Activated naive CD8-positive, alpha-beta T cell treated with anti-CD3 and anti-CD28 coated beads, Interleukin-2, amount 50 U/mL, for 24 hours (primary cell): ENCODE results near the gene RFC2.
A peak's percentile ranks its signal among the peaks of the same experiment; 100 is the strongest.
"Not testable (repeated sequence)": the region's sequence is repeated elsewhere in the genome, so short reads cannot be mapped to it uniquely, and the experiment has no call there.

Experiments used
- ATAC-seq: fragments of 150-1000 bp; cut with Tn5 transposase; one replicate; pipeline ENCODE4 v1.10.0; 2021
- DNase-seq: peaks from one replicate; pipeline ENCODE4 v3.0.0; 2021
- H3K27ac Mint-ChIP-seq: one replicate; pipeline ENCODE4 v1.8.0; 2021; ENCODE audit warnings: mild to moderate bottlenecking, mixed read lengths
- H3K27me3 Mint-ChIP-seq: one replicate; pipeline ENCODE4 v1.8.0; 2021; ENCODE audit warnings: mixed read lengths
- H3K36me3 Mint-ChIP-seq: one replicate; pipeline ENCODE4 v1.8.0; 2021; ENCODE audit warnings: low read depth, mixed read lengths
- H3K4me1 Mint-ChIP-seq: one replicate; pipeline ENCODE4 v1.8.0; 2021; ENCODE audit warnings: mixed read lengths
- H3K4me3 Mint-ChIP-seq: one replicate; pipeline ENCODE4 v1.8.0; 2021; ENCODE audit warnings: mild to moderate bottlenecking, moderate library complexity, mixed read lengths
- H3K9me3 Mint-ChIP-seq: one replicate; pipeline ENCODE4 v1.8.0; 2021; ENCODE audit warnings: mixed read lengths

Gene RFC2

DNA sequence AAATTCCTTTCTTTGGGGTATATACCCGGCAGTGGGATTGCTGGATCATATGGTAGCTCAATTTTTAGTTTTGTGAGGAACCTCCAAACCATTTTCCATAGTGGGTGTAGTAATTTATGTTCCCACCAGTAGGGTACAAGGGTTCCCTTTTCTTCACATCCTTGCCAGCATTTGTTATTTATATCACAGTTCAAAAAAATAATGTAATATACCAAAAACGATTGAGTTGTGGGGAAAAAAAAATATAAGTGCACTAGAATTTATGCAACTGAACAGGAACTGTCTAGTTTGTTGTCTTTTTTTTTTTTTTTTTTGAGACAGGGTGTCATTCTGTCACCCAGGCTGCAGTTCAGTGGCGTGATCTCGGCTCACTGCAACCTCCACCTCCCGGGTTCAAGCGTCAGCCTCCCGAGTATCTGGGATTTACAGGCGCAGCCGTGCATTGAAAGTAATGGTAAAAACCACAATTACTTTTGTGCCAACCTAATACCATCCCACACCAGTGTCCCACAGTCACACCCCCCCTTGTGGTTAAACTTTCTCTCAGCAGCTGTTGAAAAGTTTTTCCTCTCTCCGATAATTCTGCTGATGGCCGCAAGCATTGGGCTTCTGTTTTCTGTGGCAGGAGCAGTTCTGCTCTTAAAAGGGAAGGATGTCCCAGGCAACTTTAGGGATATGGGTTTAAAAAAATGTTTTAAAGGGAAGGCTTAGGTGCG lies 51.2 kb downstream of the RFC2 start:
- peaks cover 17% of the 10 kb centered on the region for H3K4me1 Mint-ChIP-seq
- H3K9me3 Mint-ChIP-seq = no peaks in the 10 kb centered on the region
- H3K4me3 Mint-ChIP-seq = no peak overlapping the region
- no peaks in the 10 kb centered on the region for H3K27me3 Mint-ChIP-seq
- H3K36me3 Mint-ChIP-seq = no peaks in the 10 kb centered on the region
- no peak for ATAC-seq
- DNase-seq = no peak
- H3K27ac Mint-ChIP-seq = no peak overlapping the region

DNA sequence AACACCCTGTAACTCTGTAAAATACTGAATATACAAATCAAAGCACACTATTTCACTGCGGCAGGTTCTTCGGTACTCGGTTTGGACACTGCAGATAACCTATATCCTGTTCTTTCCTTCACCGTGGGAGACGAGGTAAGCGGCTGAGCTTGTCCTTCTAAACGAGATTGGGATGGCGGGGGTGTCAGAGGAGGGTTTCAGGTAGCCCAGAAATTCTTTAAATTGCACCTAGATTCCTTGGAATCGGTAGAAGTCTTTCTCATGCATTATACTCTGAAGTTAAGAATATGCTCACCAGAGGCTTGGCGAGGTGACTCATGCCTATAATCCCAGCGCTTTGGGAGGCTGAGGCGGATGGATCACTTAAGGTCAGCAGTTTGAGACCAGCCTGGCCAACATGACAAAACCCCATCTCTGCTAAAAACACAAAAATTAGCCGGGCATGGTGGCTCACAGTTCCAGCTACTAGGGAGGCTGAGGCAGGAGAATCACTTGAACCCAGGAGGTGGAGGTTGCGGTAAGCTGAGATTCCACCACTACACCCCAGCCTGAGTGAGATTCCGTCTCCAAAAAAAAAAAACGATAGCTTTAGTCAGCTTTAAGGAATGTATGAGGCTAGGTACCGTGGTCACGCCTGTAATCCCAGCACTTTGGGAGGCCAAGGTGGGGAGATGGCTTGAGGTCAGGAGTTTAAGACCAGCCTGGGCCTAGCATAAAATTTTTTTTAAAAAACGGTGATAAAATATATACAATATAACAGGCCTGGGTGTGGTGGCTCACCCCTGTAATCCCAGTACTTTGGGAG lies 54.4 kb downstream of the RFC2 start:
- Mint-ChIP-seq H3K27me3 (no peaks in the 10 kb centered on the region), H3K4me1 (peaks cover 23% of the 10 kb centered on the region), H3K27ac (peak overlapping the region; percentile 36), H3K4me3 (no peak overlapping the region), H3K9me3 (no peaks in the 10 kb centered on the region), H3K36me3 (peaks cover 16% of the 10 kb centered on the region)
- DNase-seq = no peak
- no peak for ATAC-seq

DNA sequence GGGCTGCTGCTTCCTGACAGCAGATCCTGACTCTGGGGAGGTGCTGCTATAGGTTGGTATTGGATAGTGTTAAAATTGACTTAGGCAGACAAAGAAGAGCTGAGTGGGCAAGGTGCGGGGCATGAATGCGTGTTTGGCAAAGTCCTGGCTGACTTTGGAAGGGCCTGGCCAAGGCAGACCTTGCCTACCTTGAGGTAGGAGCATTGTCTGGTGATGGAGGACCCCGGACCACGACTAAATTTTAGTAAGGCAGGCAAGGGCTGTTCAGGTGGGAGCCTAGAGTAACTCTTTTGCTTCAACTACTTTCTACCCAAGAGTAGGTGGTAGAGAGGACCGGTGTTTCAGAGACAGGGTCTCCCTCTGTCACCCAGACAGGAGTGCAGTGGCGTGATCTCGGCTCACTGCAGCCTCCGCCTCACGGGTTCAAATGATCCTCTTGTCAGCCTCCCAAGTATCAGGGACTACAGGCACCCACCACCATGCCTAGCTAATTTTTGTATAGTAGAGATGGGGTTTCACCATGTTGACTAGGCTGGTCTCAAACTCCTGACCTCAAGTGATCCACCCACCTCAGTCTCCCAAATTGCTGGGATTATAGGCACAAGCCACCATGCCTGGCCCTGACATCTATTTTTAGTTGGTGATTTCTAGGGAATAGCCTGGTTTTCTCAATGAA lies 56.6 kb downstream of the RFC2 start:
- ATAC-seq (no peak), DNase-seq (no peak)
- peak overlapping the region; percentile 20 for H3K27ac Mint-ChIP-seq
- H3K4me1 Mint-ChIP-seq = peaks cover 21% of the 10 kb centered on the region
- H3K36me3 Mint-ChIP-seq = peaks cover 36% of the 10 kb centered on the region
- no peaks in the 10 kb centered on the region for H3K27me3 Mint-ChIP-seq
- H3K4me3 Mint-ChIP-seq = no peak overlapping the region
- H3K9me3 Mint-ChIP-seq = no peaks in the 10 kb centered on the region

DNA sequence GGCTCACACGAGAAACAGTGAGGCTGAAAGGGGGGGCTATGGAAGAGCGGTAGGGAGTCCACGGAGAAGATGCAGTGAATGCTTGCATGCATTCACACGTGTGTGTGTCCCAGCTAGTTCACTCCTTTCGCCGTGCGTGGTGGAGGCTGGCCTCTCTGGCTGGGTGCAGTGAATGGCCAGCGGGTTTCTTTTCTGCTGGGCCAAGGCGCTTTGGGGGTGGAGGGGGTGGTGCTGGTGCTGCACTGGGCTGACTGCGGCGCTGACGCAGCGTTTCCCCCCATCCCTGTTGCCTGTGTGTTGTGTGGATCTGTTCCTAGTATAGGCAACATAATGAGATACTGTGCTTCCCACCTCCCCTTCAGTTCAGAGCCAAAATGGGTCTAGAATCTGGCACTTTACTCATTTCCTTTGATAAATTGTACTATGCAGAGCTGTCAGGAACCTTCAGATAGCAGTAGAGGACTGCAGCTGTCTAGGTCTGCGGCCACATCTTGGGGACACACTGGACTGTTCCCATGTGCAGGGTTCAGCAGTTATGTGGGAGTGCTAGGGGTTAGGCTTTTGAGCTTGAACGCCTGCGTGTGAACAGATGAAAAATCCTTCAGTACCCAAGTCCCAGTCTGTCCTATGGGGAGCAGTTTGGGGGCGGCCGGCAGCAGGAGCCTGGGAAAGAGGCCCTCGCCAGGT lies 58.1 kb downstream of the RFC2 start:
- not testable (repeated sequence) for H3K9me3 Mint-ChIP-seq, ATAC-seq, H3K4me3 Mint-ChIP-seq

DNA sequence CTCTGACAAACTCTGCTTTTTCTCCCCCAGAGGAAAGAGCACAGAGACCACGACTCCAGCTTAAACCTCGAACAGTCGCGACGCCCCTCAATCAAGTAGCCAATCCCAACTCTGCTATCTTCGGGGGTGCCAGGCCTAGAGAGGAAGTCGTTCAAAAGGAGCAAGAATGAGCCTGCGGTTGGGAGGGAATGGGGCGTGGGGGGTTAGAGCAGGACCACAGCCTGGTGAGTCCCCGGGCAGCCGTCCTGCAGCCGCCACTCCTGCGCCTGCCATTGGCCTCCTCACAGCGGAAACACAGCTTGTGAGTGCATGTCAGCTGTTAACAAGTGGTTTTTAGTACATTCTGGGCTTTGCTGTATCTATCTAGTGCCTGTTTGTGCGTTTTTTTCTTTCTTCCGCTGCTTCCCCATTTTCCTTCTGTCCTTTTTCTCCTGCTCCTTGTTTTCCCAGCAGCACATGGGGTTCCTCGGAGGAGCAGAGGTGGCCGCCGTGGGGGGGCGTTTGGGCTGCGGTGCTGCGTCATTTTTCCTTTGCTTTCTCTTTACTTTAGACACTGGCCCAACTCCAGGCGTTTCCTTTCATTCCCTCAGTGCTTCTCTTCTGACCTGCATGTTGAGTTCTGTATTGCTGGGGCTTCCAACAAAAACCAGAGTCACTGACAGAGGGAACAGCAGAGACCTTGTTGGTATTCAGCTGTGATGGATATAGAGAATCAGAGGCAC lies 58.9 kb downstream of the RFC2 start:
- H3K27me3 Mint-ChIP-seq = not testable (repeated sequence)

More for the DNA sequence above, 58.1 kb downstream of the RFC2 start:
- DNase-seq, H3K27me3 Mint-ChIP-seq, H3K27ac Mint-ChIP-seq: not testable (repeated sequence)
- peaks cover 45% of the 10 kb centered on the region for H3K36me3 Mint-ChIP-seq
- H3K4me1 Mint-ChIP-seq = peaks cover 19% of the 10 kb centered on the region

DNA sequence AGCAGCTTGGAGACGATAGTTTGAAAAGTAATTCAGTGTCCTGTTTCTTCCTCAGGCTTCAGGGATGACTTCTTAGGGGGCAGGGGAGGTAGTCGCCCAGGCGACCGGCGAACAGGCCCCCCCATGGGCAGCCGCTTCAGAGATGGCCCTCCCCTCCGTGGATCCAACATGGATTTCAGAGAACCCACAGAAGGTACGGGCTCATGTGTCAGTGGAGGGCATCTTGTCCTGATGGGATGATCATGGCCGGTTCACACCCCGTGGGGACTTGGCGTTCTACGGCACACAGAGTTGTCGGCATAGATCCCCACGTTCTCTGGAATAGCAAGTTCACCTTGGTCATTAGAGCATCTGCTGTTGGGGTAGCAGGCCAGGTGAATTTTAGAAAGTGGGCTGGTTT lies 59.5 kb downstream of the RFC2 start:
- Mint-ChIP-seq H3K27me3 (no peaks in the 10 kb centered on the region), H3K4me1 (peaks cover 19% of the 10 kb centered on the region), H3K4me3 (no peak overlapping the region), H3K27ac (peak overlapping the region; percentile 70), H3K9me3 (no peaks in the 10 kb centered on the region), H3K36me3 (peaks cover 55% of the 10 kb centered on the region)
- DNase-seq (no peak), ATAC-seq (no peak)

More for the DNA sequence above, 58.9 kb downstream of the RFC2 start:
- not testable (repeated sequence) for H3K4me3 Mint-ChIP-seq, DNase-seq, H3K9me3 Mint-ChIP-seq
- Mint-ChIP-seq H3K27ac (peak overlapping the region; percentile 70), H3K36me3 (peaks cover 49% of the 10 kb centered on the region), H3K4me1 (peaks cover 19% of the 10 kb centered on the region)
- ATAC-seq = peak; percentile 41

DNA sequence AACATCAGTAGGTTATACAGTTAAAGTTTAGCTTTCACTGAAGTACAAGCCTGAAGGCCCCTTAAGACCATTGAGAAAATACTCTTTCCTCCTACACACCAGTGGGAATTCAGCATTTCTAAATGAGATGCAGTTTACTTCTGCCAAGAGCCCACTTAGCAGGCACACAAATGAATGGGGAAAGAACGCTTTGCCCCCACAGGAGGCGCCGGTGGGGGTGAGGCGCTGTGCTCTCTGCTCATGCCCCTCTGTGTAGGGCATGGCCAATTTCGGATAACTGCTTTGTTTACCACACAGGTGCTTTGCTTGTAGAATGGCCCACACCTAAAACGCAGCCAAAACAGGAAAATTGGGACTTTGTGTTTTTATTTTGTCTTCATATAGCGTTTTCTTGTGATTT lies 60.3 kb downstream of the RFC2 start:
- Mint-ChIP-seq H3K4me1 (peaks cover 21% of the 10 kb centered on the region), H3K36me3 (peaks cover 60% of the 10 kb centered on the region), H3K27ac (no peak overlapping the region), H3K9me3 (no peaks in the 10 kb centered on the region), H3K27me3 (no peaks in the 10 kb centered on the region), H3K4me3 (no peak overlapping the region)
- no peak for DNase-seq
- no peak for ATAC-seq

DNA sequence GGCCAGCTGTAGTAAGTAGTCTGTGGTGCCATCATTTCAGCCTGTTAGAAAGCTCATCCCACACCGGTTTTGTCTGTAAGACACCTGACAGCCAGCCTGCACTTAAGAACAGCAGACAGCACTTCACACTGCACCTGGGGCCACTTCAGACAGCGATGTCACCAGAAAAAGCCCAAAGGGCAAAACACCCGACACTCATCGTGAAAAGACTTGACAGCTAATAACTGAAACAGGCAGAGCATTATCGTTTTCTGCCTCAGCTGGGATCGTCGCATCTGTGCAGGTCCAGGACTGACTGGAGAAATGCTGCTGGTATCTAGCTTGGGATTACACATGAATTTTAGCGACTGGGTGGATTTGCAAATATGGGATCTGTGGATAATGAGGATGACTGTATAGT lies 61.1 kb downstream of the RFC2 start:
- Mint-ChIP-seq H3K4me1 (peaks cover 21% of the 10 kb centered on the region), H3K27ac (no peak overlapping the region), H3K27me3 (no peaks in the 10 kb centered on the region), H3K9me3 (no peaks in the 10 kb centered on the region), H3K4me3 (no peak overlapping the region), H3K36me3 (peaks cover 69% of the 10 kb centered on the region)
- DNase-seq (no peak), ATAC-seq (no peak)

DNA sequence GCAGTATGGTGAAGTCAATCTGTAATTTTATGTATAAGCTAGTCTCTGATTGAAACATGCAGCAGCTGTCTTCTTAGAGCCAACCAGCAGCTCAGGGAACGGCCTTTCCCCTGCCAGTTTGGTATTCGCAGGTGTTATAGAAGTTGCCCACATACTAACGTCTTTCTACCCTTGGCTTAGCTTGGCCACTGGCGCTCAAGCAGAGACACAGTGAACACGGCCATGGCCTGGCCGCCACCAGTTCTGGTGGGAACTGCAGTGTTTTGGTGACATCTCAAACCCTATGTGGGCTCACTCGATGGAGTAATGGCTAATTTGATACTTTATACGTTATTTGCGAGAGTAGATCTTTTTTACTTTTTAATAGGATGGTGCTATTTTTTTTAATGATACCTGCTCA lies 63.0 kb downstream of the RFC2 start:
- Mint-ChIP-seq H3K4me1 (peaks cover 25% of the 10 kb centered on the region), H3K9me3 (no peaks in the 10 kb centered on the region), H3K4me3 (no peak overlapping the region), H3K27me3 (no peaks in the 10 kb centered on the region), H3K36me3 (peaks cover 75% of the 10 kb centered on the region), H3K27ac (no peak overlapping the region)
- DNase-seq (no peak), ATAC-seq (no peak)

DNA sequence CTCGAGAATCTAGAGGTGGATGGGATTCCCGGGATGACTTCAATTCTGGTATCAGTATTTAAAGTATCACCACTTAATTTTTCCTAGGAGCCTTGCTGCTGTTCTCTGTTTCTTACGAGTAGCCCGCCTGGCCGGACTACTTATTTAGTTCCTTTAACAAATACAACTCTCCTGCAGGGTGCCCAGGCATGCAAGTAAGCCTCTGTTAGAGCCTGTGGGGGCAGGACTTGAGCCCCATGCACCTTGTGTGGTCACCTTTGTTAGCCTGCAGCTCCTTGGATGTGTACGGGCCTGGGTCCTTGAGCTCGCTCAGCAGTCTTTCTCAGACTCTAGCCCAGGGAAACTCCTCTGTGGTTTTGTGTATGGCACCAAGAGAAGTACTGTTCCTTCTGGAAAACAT lies 63.9 kb downstream of the RFC2 start:
- H3K27ac Mint-ChIP-seq = no peak overlapping the region
- H3K4me1 Mint-ChIP-seq = peaks cover 29% of the 10 kb centered on the region
- DNase-seq = no peak
- no peaks in the 10 kb centered on the region for H3K27me3 Mint-ChIP-seq
- peaks cover 75% of the 10 kb centered on the region for H3K36me3 Mint-ChIP-seq
- no peak overlapping the region for H3K4me3 Mint-ChIP-seq
- no peaks in the 10 kb centered on the region for H3K9me3 Mint-ChIP-seq
- no peak for ATAC-seq

DNA sequence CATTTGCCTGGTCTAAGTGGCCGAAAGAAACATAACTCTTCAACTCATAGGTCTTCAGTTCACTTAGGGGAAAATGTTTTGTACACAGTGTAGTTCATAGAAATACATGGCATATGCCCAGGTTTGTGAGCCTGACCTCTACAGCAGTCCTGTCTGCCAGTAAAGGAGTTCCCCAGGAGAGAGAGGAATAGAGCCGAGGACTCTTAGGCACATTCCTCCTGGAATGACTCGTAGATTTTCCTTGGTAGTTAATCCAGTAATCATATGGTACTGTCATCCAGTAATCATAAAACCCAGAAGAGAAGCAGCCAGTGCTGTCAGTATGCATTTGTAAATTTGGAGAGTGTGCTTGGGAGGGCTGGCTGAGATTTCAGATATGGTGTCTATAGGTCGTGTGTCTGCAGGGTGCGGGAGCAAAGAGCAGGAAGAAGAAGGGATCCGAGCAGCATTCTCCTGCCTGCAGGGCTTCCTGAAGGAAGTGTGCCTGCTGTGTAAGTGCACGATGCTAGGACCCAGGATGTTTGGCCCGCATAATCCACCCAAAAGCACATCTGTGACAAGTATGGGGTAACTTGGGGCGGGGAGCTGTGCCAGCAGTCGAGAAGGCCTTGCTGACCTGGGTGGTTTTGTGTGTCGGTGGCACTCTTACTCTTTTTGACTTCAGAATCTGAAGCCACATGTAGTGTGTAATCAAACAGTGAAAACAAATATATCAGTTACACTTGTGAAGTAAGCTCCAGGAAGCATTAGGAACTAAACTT lies 66.1 kb downstream of the RFC2 start:
- Mint-ChIP-seq H3K27me3 (no peaks in the 10 kb centered on the region), H3K4me1 (peaks cover 37% of the 10 kb centered on the region), H3K27ac (no peak overlapping the region), H3K4me3 (no peak overlapping the region), H3K9me3 (no peaks in the 10 kb centered on the region), H3K36me3 (peaks cover 65% of the 10 kb centered on the region)
- ATAC-seq (no peak), DNase-seq (no peak)

DNA sequence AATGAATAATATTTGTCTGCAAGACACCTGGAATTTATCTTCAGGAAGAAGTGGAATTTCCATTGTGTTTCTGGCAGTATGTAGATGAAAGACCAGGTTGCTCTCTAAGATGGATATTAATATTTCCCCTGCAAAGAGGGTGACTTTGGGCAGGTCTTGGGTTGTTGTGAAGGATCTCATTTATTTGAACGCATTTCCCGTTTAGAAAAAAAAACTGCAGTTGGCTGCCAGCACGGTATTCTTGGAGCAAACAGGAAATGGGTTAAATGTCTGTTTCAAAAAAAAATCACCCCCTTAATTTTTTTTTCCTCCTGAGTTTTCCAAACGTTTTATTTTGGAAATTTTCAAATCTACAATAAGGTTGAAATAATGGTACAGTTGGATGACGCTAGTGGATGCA lies 68.6 kb downstream of the RFC2 start:
- H3K4me3 Mint-ChIP-seq = no peak overlapping the region
- no peak for ATAC-seq
- peak overlapping the region; percentile 31 for H3K27ac Mint-ChIP-seq
- H3K36me3 Mint-ChIP-seq = peaks cover 59% of the 10 kb centered on the region
- H3K9me3 Mint-ChIP-seq = no peaks in the 10 kb centered on the region
- H3K4me1 Mint-ChIP-seq = peaks cover 60% of the 10 kb centered on the region
- no peak for DNase-seq
- no peaks in the 10 kb centered on the region for H3K27me3 Mint-ChIP-seq

DNA sequence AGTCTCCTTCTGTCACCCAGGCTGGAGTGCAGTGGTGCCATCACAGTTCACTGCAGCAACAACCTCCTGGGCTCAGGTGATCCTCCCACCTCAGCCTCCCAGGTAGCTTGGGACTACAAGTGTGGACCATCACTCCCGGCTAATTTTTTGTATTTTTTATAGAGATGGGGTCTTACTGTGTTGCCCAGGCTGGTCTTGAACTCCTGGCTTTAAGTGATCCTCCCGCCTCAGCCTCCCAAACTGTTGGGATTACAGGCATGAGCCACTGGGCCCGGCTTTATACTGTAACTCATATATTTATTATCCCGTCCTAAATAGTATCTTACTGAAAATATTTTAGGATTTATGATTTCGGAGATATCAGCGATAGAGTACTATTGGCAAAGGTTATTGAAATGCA lies 69.2 kb downstream of the RFC2 start:
- Mint-ChIP-seq H3K4me3 (no peak overlapping the region), H3K36me3 (peaks cover 59% of the 10 kb centered on the region), H3K27ac (no peak overlapping the region), H3K4me1 (peaks cover 66% of the 10 kb centered on the region), H3K27me3 (no peaks in the 10 kb centered on the region), H3K9me3 (no peaks in the 10 kb centered on the region)
- DNase-seq (no peak), ATAC-seq (no peak)
